NCI-H1092 treated with DMSO at 0.1 percent for 48 hours (cell line): ENCODE data around the gene ERFE.
A peak's percentile ranks its signal among the peaks of the same experiment; 100 is the strongest.

ENCODE experiments used
- DNase-seq: peaks from one replicate; lab custom pipeline; 2025; lab: John Stamatoyannopoulos, UW

The ERFE gene

GRCh38 chr2:238155761-238156694 is 2.7 kb upstream of the ERFE start:
- no peak for DNase-seq

DNA sequence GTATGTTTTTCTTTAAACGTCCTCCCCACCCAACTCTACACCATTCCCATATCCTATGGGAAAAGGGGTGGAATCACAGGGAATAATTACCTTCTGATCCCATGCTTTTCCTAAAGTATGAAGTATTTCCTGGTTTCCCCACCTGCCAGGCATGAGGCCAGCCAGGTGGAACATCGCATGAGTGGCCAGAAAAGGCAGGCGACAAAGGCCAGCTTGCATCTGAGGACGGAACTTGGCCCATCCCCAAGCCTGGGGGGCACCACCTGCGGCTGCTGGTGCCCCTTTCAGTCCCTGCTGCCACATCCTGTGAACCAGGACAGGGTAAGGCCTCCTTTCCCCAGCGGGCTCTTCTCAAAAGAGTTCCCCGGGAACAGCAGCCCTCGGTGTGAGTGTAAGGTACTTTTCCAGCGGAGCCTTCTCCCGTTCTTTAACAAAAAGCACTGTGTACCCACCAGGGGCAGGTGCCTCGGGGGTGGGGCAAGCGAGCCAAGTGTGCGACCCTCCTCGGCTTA is 1.2 kb upstream of the ERFE start:
- peak; percentile 29 for DNase-seq

GRCh38 chr2:238158018-238158508 is 707 bp upstream of the ERFE start:
- no peak for DNase-seq

DNA sequence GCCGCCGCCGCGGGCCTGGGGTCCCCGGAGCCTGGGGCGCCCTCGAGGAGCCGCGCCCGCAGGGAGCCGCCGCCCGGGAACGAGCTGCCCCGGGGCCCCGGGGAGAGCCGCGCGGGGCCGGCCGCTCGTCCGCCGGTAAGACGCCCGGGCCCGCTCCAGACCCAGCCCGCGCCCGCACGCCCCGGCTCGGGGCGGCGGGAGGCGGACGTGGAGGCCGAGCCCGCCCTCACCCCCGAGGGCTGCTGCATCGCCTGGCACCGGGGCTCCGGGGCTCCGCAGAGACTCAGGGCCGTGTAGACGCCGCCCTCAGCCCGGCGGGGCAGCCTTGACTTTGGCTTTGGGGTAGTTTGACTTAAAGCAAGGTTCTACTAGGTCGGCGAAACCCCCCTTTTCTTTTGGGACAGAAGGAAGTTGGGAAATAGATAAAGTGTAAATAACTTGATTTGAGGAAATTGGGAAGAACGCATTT is 335 bp downstream of the ERFE start:
- peak; percentile 1 for DNase-seq

GRCh38 chr2:238159661-238160205 is 963 bp downstream of the ERFE start:
- no peak for DNase-seq

DNA sequence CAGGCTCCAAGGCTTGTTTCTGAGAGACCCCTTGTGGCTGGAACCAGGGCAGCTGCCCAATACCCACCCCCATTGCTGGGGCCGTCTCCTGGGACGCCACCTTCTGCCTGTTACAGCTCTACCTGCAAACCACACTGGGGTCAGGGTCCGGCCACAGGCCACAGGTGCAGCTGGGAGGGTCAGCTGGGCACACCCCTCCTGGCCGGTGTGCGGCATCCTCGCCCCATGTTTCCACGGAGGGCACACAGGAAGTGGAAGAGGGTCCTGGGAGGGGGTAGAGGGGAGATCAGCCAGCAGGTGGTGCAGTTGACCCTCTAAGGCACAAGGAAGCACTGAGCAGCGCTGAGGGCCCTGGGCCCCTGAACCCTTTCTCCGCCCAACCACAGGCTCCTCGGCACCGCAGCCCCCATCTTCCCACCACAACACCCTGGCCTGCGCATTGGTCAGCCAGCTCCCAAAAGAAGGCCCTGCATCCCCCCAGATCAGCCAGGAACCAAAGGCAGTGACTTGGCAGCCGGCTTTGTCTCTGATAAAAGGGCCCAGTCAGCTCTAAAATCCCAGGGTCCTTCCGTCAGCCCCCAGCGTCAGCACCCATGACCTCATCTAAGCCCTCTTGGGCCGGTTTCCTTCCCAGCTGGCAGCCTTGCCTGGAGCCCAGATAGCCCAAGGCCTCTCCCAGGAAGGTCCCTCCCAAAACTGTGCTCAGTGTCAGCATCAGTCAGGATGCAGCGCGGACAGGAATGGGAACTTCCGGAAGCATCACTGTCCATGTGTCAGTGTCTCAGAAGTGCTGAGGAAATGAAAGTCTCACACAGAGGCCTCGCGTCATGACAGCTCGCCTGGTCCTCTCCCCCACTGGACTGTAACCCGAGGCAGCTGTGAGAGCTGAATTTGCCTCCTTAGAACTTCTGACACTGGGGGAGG is 1.7 kb downstream of the ERFE start:
- DNase-seq = no peak

- no peak for DNase-seq
These were observed 2.7 kb downstream of the ERFE start for GRCh38 chr2:238161291-238162051.

DNA sequence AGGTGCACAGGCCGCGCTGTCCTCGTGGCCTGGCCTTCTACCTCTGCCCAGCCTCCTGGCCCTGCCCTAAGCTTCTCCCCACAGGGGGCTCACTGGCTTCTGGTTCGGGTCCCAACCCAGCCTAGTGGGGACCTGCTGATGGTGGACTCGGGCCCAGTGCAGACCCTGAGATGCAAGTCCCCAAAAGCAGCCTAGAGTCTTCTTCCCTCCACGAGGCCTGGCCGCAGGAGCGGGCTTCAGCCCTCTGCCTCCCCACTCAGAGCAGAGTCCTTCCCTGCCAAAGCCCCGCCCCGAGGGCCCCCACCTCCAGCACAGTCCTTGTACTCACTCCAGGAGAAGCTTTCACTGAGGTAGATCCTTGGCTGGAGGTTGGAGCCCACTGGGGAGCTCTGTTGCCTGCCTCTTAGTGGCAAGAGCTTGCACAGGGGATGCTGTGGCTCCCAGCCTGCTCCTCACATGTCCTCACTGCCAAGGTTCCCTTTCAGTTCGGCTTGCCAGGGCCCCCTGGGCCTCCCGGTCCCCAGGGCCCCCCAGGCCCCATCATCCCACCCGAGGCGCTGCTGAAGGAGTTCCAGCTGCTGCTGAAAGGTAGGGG is 3.6 kb downstream of the ERFE start:
- DNase-seq = no peak

DNA sequence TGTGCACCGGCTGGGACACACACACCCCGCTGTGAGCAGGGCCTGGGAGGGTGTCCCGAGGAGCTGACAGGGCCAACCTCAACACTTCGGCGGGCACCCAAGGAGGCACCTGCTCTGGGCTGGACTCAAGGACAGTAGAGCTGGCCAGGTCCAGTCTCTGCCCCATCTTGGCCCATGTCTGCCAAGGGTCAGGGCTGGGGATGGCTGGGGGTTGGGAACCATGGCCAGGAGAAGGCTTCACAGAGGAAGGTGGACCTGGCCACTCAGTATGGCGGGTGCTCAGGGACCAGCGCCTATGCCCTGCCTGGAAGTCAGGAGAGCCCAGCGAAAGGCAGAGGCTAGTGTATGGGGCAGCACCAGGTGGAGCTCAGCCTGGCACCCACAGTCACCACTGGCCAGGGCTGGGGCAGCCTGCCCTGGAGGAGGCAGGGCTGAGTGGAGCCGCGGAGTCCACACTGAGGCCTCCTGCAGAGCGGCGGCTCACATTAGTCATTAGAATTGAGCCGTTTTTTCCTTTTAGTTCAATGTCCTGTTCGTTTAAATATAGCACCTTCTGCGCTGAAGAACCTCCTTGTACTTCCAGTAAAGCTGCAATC is 4.2 kb downstream of the ERFE start:
- no peak for DNase-seq

DNA sequence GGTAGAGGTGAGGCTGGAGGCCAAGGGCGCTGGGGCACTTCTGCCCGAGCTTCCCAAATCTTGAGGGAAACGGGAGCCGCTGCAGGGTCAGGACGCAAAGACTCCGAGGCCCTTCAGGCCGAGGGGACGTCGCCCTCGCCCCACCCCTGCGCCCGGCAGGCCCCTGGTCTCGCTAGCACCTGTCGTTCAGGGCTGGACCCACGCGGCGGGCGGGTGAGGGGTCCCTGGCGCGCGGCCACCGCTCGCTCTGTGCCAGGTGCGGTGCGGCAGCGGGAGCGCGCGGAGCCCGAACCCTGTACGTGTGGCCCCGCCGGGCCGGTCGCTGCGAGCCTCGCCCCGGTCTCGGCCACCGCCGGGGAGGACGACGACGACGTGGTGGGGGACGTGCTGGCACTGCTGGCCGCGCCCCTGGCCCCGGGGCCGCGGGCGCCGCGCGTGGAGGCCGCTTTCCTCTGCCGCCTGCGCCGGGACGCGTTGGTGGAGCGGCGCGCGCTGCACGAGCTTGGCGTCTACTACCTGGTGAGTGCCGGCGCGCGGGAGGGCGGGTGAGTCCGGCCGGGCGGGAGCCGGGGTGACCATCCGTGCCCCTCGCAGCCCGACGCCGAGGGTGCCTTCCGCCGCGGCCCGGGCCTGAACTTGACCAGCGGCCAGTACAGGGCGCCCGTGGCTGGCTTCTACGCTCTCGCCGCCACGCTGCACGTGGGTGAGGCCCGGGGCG is 4.9 kb downstream of the ERFE start:
- DNase-seq = no peak

DNA sequence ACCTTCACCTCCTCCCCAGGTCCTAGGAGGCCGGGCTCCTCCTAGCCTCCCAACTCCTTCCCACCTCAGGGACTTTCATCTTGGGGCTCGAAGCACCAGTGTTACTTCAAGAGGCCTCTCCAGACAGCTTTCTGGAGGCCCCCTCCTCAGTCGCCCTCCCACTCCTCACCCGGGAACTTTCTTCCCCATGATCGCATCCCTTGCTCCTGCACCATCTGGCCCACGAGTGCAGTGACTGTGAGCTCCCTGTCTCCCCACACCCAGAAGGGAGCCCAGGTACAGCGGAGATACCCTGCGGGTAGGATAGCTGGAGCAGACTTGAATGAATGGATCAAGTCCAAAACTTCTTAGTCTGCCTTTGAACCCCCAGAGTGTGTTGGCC is 6.1 kb downstream of the ERFE start:
- no peak for DNase-seq

GRCh38 chr2:238165288-238165921 is 6.6 kb downstream of the ERFE start:
- no peak for DNase-seq

- no peak for DNase-seq
These were observed 7.9 kb downstream of the ERFE start for GRCh38 chr2:238166391-238167343.

DNA sequence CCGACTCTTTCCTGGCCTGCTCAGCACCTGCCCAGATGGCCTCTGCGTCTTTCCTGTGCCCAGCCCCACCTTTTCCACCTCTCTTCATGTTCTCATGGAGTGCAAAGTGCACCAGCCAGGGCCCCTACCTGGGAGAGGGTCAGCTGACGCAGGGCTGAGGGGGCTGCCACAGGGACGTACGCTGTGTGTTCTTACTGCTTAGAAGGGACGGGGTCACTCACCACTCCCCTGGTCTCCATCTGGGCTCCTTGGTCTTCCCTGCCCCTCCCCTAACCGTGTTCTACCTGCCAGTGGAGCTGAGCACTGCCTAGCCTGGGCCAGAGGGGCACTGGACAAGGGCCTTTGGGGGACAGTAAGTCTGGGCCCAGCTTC is 8.6 kb downstream of the ERFE start:
- DNase-seq = no peak

GRCh38 chr2:238167761-238168160 is 9.0 kb downstream of the ERFE start:
- no peak for DNase-seq

GRCh38 chr2:238168196-238169047 is 9.7 kb downstream of the ERFE start:
- no peak for DNase-seq

- DNase-seq = no peak
These were observed 10.4 kb downstream of the ERFE start for GRCh38 chr2:238169048-238169707.
